Endothelial cell (in vitro differentiated cells): ENCODE results near the gene C16orf95. TPM values are rescaled to one million over a fixed set of nuclear protein-coding genes. Genes with fewer than 3 reads are reported as not detected.

Experiments
- DNase-seq: peaks from one replicate; pipeline ENCODE4 v3.0.0; 2021; ENCODE audit warnings: low spot score
- H3K27ac Mint-ChIP-seq: one replicate; pipeline ENCODE4 v1.8.0; 2021; ENCODE audit warnings: mixed read lengths, inconsistent platforms; ENCODE audit not compliant: unreplicated experiment
- H3K27me3 Mint-ChIP-seq: one replicate; pipeline ENCODE4 v1.8.0; 2021; ENCODE audit warnings: mild to moderate bottlenecking, moderate library complexity, mixed read lengths, inconsistent platforms; ENCODE audit not compliant: unreplicated experiment
- H3K36me3 Mint-ChIP-seq: one replicate; pipeline ENCODE4 v1.8.0; 2021; ENCODE audit warnings: mild to moderate bottlenecking, low read depth, mixed read lengths, inconsistent platforms; ENCODE audit not compliant: unreplicated experiment
- H3K4me1 Mint-ChIP-seq: one replicate; pipeline ENCODE4 v1.8.0; 2021; ENCODE audit warnings: mild to moderate bottlenecking, mixed read lengths, inconsistent platforms; ENCODE audit not compliant: unreplicated experiment
- H3K4me3 Mint-ChIP-seq: one replicate; pipeline ENCODE4 v1.8.0; 2021; ENCODE audit warnings: mild to moderate bottlenecking, mixed read lengths, inconsistent platforms; ENCODE audit not compliant: unreplicated experiment
- H3K9me3 Mint-ChIP-seq: one replicate; pipeline ENCODE4 v1.8.0; 2021; ENCODE audit warnings: mixed read lengths, inconsistent platforms; ENCODE audit not compliant: unreplicated experiment
- CTCF ChIP-seq: fragments of 200-600 bp; sonication (generic); IDR thresholded peaks from one replicate; pipeline ENCODE4 v1.5.0; 2021; ENCODE audit warnings: antibody characterized with exemption; ENCODE audit not compliant: unreplicated experiment
- total RNA-seq: library from RNA; stranded (reverse); fragmentation: NEBNext Ultra II Directional; extraction: Animal tissue kit (Norgen Biotek cat#: 25700); gene quantifications from one replicate; pipeline ENCODE4 v1.2.1, GENCODE V29; 2021; ENCODE audit not compliant: unreplicated experiment

C16orf95 gene
- total RNA-seq, 1 donor from 2014 or later = 6.5 TPM

- Mint-ChIP-seq H3K36me3 (no peaks in the 10 kb centered on the region), H3K4me1 (no peaks in the 10 kb centered on the region), H3K27me3 (no peaks in the 10 kb centered on the region), H3K4me3 (no peak overlapping the region), H3K9me3 (no peaks in the 10 kb centered on the region), H3K27ac (no peak overlapping the region)
- no peak for TF ChIP-seq CTCF
- no peak for DNase-seq
These were observed 61.3 kb downstream of the C16orf95 start for GRCh38 chr16:87255866-87256265.

DNA sequence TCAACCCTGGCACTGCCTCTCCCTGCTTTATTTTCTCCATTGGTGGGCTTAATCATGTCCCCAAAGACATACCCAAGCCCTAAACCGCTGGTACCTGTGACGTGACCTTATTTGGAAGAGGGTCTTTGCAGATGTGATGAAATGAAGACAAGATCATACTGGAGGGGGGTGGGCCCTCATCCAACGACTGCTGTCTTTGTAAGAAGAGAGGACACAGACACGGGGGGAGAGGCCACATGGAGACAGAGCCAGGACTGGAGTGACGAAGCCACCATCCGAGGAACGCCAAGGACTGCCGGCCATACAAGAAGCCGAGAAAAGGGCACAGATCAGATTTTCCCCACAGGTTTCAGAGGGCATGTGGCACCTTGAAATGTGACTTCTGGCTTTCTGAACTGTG is 62.5 kb downstream of the C16orf95 start:
- no peaks in the 10 kb centered on the region for H3K27me3 Mint-ChIP-seq
- no peak overlapping the region for H3K27ac Mint-ChIP-seq
- no peak overlapping the region for H3K4me3 Mint-ChIP-seq
- H3K4me1 Mint-ChIP-seq = no peaks in the 10 kb centered on the region
- no peaks in the 10 kb centered on the region for H3K9me3 Mint-ChIP-seq
- H3K36me3 Mint-ChIP-seq = no peaks in the 10 kb centered on the region
- no peak for DNase-seq
- TF ChIP-seq CTCF = no peak

DNA sequence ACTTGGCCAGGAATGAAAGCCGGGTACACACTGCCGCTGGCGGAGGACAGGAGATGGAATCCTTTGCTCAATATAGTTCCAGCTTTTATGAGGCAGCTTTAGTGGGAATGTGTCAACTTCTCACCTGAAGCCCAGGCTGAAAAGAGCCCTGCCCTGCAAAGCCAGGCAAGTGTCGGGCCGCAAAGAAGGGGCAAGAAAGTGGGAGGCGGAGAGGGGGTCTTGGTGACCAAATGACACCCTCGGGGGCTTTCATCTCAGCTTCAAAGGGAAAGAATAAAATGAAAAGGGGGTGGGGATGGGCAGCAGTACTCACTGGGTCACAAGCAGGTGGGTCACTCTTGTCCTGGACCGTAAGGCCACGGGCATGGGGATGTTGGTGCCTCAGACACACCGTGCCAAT is 62.9 kb downstream of the C16orf95 start:
- no peak for DNase-seq
- H3K4me1 Mint-ChIP-seq = no peaks in the 10 kb centered on the region
- TF ChIP-seq CTCF = no peak
- H3K27ac Mint-ChIP-seq = no peak overlapping the region
- H3K36me3 Mint-ChIP-seq = no peaks in the 10 kb centered on the region
- no peaks in the 10 kb centered on the region for H3K9me3 Mint-ChIP-seq
- H3K27me3 Mint-ChIP-seq = no peaks in the 10 kb centered on the region
- H3K4me3 Mint-ChIP-seq = no peak overlapping the region

GRCh38 chr16:87253536-87253935 is 63.7 kb downstream of the C16orf95 start:
- TF ChIP-seq CTCF = no peak
- Mint-ChIP-seq H3K27me3 (no peaks in the 10 kb centered on the region), H3K4me3 (no peak overlapping the region), H3K4me1 (no peaks in the 10 kb centered on the region), H3K36me3 (no peaks in the 10 kb centered on the region), H3K9me3 (no peaks in the 10 kb centered on the region), H3K27ac (no peak overlapping the region)
- DNase-seq = no peak

Other genes starting within 250 kb of the C16orf95 start
- gene FBXO31, start 66.4 kb upstream of the C16orf95 start, total RNA-seq = 13.5 TPM
- gene MAP1LC3B, start 74.9 kb upstream of the C16orf95 start, total RNA-seq = 71.6 TPM
- gene ZCCHC14, start 175.6 kb upstream of the C16orf95 start, total RNA-seq = 50.4 TPM